Esophagus muscularis mucosa (tissue), 4 donors: ENCODE results near the gene RPP40.

Experiments used
- EP300 ChIP-seq: sonication (generic); formaldehyde crosslinking; IDR thresholded peaks from one replicate; pipeline ENCODE4 v1.6.1; 2017; ENCODE audit warnings: antibody characterized with exemption
- POLR2A ChIP-seq: fragments of 450-650 bp; IDR thresholded peaks from one replicate; pipeline ENCODE4 v1.6.1; 2017; ENCODE audit warnings: antibody characterized with exemption, moderate library complexity, mild to moderate bottlenecking, low read depth
- POLR2AphosphoS5 ChIP-seq, 2 donors: sonication (generic); formaldehyde crosslinking; IDR thresholded peaks; one replicate each; pipeline ENCODE4 v1.6.1; 2017; ENCODE audit warnings: antibody characterized with exemption in 2 of 2
- TF ChIP-seq, protein P1 (sequence below), 3 experiments: fragments of 200-600 bp in 2 of 3; fragments of 450-650 bp in 1 of 3; sonication (generic) in 2 of 3; IDR thresholded peaks; one replicate each; pipeline ENCODE4 v1.5.1; 2017 to 2019; ENCODE audit warnings: antibody characterized with exemption in 3 of 3, mild to moderate bottlenecking in 2 of 3, moderate library complexity in 1 of 3

DNA sequence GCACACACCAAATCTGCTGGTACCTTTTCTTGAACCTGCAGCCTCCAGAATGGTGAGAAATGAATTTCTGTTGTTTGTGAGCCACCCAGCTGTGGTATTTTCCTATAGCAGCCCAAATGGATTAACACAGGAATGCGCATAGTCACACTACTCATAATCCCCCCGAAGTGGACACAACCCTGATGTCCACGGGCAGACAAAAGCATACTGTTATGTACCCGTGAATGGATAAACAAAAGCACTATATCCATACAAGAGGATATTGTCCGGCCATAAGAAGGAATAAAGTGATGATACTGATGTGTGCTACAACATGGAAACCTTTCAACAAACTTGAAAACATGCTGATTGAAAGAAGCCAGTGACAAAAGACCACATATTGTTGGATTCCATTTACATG is 25.1 kb upstream of the RPP40 start:
- TF ChIP-seq, protein P1, sequence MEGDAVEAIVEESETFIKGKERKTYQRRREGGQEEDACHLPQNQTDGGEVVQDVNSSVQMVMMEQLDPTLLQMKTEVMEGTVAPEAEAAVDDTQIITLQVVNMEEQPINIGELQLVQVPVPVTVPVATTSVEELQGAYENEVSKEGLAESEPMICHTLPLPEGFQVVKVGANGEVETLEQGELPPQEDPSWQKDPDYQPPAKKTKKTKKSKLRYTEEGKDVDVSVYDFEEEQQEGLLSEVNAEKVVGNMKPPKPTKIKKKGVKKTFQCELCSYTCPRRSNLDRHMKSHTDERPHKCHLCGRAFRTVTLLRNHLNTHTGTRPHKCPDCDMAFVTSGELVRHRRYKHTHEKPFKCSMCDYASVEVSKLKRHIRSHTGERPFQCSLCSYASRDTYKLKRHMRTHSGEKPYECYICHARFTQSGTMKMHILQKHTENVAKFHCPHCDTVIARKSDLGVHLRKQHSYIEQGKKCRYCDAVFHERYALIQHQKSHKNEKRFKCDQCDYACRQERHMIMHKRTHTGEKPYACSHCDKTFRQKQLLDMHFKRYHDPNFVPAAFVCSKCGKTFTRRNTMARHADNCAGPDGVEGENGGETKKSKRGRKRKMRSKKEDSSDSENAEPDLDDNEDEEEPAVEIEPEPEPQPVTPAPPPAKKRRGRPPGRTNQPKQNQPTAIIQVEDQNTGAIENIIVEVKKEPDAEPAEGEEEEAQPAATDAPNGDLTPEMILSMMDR (IDR thresholded peaks at IDR 0.05) = no peak
- TF ChIP-seq POLR2AphosphoS5 (IDR thresholded peaks at IDR 0.05) = no peak
- TF ChIP-seq POLR2A = no peak
- TF ChIP-seq EP300 = no peak
